DND-41 (cell line): ENCODE data around the gene DBNL.
"Not testable (repeated sequence)": the region's sequence is repeated elsewhere in the genome, so short reads cannot be mapped to it uniquely, and the experiment has no call there.

ENCODE experiments used
- ATAC-seq: fragments of 200-7000 bp; cut with Tn5 transposase; 3 replicates; pipeline ENCODE4 v1.9.1; 2021; ENCODE audit warnings: low read depth; ENCODE audit not compliant: insufficient read depth
- DNase-seq: peaks from one replicate; pipeline ENCODE4 v3.0.0-alpha.2; 2020
- H2AFZ ChIP-seq: 2 replicates; pipeline ENCODE4 v1.6.0; 2012; ENCODE audit warnings: low read depth, low read length
- H3K27ac ChIP-seq: 2 replicates; pipeline ENCODE4 v1.5.1; 2012; ENCODE audit warnings: low read length, inconsistent platforms
- H3K27me3 ChIP-seq: fragments of 200-600 bp; sonication (generic); 2 replicates; pipeline ENCODE4 v1.6.0; 2012; ENCODE audit warnings: low read length, mild to moderate bottlenecking, inconsistent platforms; ENCODE audit not compliant: insufficient read depth, poor library complexity
- H3K36me3 ChIP-seq: 2 replicates; pipeline ENCODE4 v1.5.1; 2012; ENCODE audit warnings: low read length, inconsistent platforms; ENCODE audit not compliant: insufficient read depth
- H3K4me1 ChIP-seq: 2 replicates; pipeline ENCODE4 v1.5.1; 2012; ENCODE audit warnings: mild to moderate bottlenecking, low read length; ENCODE audit not compliant: insufficient read depth
- H3K4me2 ChIP-seq: 2 replicates; pipeline ENCODE4 v1.6.0; 2012; ENCODE audit warnings: mild to moderate bottlenecking, moderate library complexity, low read length, inconsistent platforms; ENCODE audit not compliant: insufficient read depth
- H3K4me3 ChIP-seq, 2 experiments: fragments of 200-600 bp in 1 of 2; shearing (Covaris generic) in 1 of 2; 2 replicates each; pipeline ENCODE4 v1.5.1; 2012 to 2016; ENCODE audit warnings: inconsistent platforms in 2 of 2, low read length in 2 of 2, mild to moderate bottlenecking in 2 of 2, low read depth in 1 of 2, moderate library complexity in 1 of 2
- H3K79me2 ChIP-seq: 2 replicates; pipeline ENCODE4 v1.6.0; 2012; ENCODE audit warnings: low read length, inconsistent platforms; ENCODE audit not compliant: insufficient read depth
- H3K9ac ChIP-seq: 2 replicates; pipeline ENCODE4 v1.6.0; 2012; ENCODE audit warnings: low read depth, mild to moderate bottlenecking, inconsistent platforms, low read length, moderate library complexity
- H3K9me3 ChIP-seq: 2 replicates; pipeline ENCODE4 v1.5.1; 2012; ENCODE audit warnings: low read length, moderate library complexity, mild to moderate bottlenecking, inconsistent platforms; ENCODE audit not compliant: insufficient read depth, severe bottlenecking
- H4K20me1 ChIP-seq: 2 replicates; pipeline ENCODE4 v1.6.0; 2012; ENCODE audit warnings: low read length; ENCODE audit not compliant: insufficient read depth
- TF ChIP-seq, protein P1 (sequence below): IDR thresholded peaks from 2 replicates; pipeline ENCODE4 v1.5.1; 2012; ENCODE audit warnings: borderline replicate concordance, low read length, moderate library complexity, mild to moderate bottlenecking; ENCODE audit not compliant: poor library complexity, severe bottlenecking; ENCODE audit errors: extremely low read depth

Gene DBNL

DNA sequence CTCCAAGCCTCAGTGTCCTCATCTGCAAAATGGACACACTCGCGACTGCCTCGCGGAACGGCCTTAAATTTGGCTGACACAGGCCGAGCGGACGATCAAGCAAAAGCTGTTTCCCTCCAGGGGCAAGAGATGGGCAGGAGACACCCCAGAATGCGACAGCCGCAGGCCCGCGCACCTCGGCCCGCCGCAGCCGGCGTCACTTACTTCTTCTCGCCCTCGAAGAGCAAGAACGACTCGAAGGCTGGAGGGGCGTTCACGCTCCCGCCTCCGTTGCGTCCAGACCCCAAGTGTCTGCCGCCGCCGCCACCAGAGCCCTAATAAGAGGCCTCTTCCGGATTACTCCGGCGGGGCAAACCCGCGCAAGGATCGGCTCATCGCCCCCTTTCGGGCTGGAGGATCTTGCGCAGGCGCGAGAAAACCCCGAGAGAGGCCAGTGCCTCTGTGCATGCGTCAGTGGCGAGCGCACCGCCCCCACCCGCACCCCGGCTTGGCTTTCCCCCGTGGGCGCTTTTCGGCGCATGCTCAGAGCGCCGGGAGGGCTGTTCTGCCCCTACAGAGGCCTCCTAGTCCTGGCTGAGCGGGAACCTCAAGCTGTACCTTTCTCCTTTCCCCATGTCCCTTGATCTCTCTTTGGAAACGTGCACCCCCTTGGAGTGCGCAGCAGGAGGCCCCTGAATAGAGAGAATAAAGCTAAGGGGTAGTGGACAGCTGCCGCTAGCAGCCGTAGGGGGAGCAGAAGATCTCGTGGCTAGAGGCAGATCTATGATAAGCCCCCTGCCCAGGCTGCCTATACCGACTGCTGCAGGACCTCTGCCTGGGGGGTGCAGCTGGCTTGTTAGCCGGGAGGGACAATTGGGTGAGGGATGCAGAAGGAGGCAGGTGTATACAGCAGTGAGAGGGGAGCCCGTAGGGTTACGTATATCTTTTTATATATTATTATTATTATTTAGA is 25.4 kb upstream of the DBNL start:
- peak overlapping the region; percentile 52 to 67; a peak in 3 of 4 replicates for H3K4me3 ChIP-seq
- TF ChIP-seq, protein P1, sequence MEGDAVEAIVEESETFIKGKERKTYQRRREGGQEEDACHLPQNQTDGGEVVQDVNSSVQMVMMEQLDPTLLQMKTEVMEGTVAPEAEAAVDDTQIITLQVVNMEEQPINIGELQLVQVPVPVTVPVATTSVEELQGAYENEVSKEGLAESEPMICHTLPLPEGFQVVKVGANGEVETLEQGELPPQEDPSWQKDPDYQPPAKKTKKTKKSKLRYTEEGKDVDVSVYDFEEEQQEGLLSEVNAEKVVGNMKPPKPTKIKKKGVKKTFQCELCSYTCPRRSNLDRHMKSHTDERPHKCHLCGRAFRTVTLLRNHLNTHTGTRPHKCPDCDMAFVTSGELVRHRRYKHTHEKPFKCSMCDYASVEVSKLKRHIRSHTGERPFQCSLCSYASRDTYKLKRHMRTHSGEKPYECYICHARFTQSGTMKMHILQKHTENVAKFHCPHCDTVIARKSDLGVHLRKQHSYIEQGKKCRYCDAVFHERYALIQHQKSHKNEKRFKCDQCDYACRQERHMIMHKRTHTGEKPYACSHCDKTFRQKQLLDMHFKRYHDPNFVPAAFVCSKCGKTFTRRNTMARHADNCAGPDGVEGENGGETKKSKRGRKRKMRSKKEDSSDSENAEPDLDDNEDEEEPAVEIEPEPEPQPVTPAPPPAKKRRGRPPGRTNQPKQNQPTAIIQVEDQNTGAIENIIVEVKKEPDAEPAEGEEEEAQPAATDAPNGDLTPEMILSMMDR = peak; percentile 80
- peak overlapping the region; percentile 75 for H3K27ac ChIP-seq
- not testable (repeated sequence) for H3K27me3 ChIP-seq, H3K9me3 ChIP-seq, H4K20me1 ChIP-seq, H3K36me3 ChIP-seq
- H3K79me2 ChIP-seq = peaks cover 20% of the 10 kb centered on the region
- DNase-seq (peak; percentile 99), ATAC-seq (peak; percentile 95)
- peak overlapping the region; percentile 64 for H3K4me2 ChIP-seq
- peak overlapping the region; percentile 59 for H3K9ac ChIP-seq
- peak overlapping the region; percentile 73 for H2AFZ ChIP-seq
- H3K4me1 ChIP-seq = peaks cover 23% of the 10 kb centered on the region

DNA sequence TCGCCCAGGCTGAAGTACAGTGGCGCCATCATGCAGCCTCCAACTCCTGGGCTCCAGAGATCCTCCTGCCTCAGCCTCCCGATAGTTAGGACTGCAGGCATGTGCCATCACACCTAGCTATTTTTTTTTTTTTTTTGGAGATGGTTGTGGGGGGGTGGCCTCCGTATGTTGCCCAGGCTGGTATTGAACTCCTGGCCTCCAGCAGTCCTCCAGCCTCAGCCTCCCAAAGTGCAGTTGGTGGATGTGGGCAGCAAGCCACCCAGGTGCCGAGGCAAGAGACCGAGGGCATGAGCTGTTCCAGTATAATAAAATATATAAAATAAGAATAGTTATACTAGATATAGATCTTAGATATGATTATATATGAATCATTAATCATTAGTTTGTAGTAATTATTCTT is 24.7 kb upstream of the DBNL start:
- Histone ChIP-seq H3K9ac (0 out of 2 replicates have a peak overlapping the region, but pooled peaks have one; percentile 59), H3K4me1 (peaks cover 23% of the 10 kb centered on the region), H3K79me2 (peaks cover 20% of the 10 kb centered on the region), H3K4me2 (peak overlapping the region; percentile 64; the same call in 1 of the 2 replicates)
- not testable (repeated sequence) for H4K20me1 ChIP-seq, H2AFZ ChIP-seq, H3K4me3 ChIP-seq, H3K36me3 ChIP-seq, H3K27me3 ChIP-seq, H3K9me3 ChIP-seq, H3K27ac ChIP-seq, ATAC-seq, DNase-seq

DNA sequence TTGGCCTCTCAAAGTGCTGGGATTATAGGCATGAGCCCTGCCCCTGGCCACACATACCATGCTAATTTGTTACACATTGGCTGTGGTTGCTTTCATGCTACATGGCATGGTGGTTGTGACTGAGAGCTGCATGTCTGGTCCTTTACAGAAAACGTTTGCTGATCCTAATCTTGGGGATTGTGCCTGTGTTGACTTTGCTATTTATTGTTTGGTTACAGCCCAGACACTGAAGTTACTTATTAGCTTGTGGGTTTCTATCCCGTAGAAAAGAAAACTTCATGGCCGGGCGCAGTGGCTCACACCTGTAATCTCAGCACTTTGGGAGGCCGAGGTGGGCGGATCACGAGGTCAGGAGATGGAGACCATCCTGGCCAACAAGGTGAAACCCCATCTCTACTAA is 22.4 kb upstream of the DBNL start:
- not testable (repeated sequence) for H3K27ac ChIP-seq, H4K20me1 ChIP-seq, H3K9ac ChIP-seq, ATAC-seq, DNase-seq, H3K27me3 ChIP-seq, H3K4me2 ChIP-seq, H3K36me3 ChIP-seq, H3K4me3 ChIP-seq, H3K9me3 ChIP-seq, H2AFZ ChIP-seq
- Histone ChIP-seq H3K79me2 (peaks cover 14% of the 10 kb centered on the region), H3K4me1 (peaks cover 23% of the 10 kb centered on the region)

DNA sequence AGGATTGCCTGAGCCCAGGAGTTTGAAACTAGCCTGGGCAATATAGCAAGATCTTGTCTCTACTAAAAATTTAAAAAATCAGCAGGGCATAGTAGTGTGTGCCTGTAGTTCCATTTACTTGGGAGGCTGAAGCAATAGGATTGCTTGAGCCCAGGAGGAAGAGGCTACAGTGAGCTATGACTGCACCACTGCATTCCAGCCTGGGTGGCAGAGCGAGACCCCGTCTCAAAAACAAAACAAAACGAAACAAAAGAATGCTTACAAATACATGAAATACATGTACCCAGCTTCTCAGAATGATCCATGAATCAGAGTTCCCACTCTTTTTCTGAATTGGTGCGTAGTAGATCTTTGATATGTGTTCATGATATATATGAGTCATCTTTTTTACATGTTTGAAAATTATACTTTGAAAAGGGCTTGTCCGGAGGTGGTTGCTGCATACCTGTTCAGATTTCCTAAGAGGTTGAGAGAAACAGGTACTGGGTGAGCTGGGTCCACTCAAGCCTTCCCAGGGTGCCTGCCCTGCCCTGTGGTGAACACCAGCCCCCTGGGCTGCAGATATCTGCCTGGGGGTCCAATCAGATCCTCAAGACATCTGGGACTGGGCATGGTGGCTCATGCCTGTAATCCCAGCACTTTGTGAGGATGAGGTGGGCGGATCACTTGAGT is 21.6 kb upstream of the DBNL start:
- H3K9me3 ChIP-seq, H3K27ac ChIP-seq, H3K36me3 ChIP-seq, H3K9ac ChIP-seq, H3K27me3 ChIP-seq, H3K79me2 ChIP-seq, H4K20me1 ChIP-seq, DNase-seq, H2AFZ ChIP-seq, ATAC-seq, H3K4me2 ChIP-seq, H3K4me3 ChIP-seq: not testable (repeated sequence)
- H3K4me1 ChIP-seq = peaks cover 19% of the 10 kb centered on the region

DNA sequence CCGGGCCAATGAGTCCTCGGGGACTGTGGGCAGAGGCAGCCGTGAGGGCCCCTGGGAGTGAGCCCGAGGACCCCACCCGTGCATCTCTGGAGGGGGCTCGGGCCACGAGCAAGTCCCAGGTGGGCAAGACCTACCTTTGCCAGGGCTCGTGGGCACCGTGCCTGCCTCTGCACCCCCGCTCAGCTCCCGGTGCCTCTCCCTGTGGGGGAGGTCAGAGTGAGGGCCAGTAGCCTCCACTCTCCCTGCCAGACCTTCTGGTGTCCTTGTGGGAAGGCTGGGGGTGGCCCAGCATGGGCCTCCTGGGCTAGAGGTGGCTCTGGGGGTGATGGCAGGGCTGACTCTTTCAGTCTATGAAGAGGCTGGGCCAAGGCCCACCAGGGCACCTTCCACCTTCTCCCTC is 15.1 kb upstream of the DBNL start:
- H4K20me1 ChIP-seq, H3K36me3 ChIP-seq, H3K27ac ChIP-seq, ATAC-seq, H3K79me2 ChIP-seq, DNase-seq, H2AFZ ChIP-seq, H3K9ac ChIP-seq, H3K4me1 ChIP-seq, H3K4me2 ChIP-seq, H3K27me3 ChIP-seq, H3K9me3 ChIP-seq, H3K4me3 ChIP-seq: not testable (repeated sequence)

DNA sequence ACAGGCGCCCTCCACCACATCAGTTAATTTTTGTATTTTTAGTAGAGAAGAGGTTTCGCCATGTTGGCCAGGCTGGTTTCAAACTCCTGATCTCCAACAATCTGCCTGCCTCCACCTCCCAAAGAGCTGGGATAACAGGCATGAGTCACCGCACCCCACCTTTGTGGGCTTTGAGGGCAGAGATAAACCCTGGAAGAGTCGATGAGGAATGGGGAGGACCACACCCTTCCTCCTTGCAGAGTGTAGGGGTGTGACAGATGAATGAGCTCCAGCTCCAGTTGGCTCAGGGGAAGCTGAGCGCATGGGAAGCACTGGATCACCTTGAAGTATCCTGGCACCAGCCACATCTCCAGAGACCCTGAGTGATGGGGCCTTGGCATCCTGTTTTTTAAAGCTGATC is 14.5 kb upstream of the DBNL start:
- H3K79me2 ChIP-seq, H3K4me3 ChIP-seq, H3K36me3 ChIP-seq, H3K4me1 ChIP-seq, H3K4me2 ChIP-seq, H3K9me3 ChIP-seq, H3K27ac ChIP-seq, H3K9ac ChIP-seq, H4K20me1 ChIP-seq, H2AFZ ChIP-seq, H3K27me3 ChIP-seq, DNase-seq: not testable (repeated sequence)
- 0 out of 3 replicates have a peak, but pooled peaks have one; percentile 20 for ATAC-seq

DNA sequence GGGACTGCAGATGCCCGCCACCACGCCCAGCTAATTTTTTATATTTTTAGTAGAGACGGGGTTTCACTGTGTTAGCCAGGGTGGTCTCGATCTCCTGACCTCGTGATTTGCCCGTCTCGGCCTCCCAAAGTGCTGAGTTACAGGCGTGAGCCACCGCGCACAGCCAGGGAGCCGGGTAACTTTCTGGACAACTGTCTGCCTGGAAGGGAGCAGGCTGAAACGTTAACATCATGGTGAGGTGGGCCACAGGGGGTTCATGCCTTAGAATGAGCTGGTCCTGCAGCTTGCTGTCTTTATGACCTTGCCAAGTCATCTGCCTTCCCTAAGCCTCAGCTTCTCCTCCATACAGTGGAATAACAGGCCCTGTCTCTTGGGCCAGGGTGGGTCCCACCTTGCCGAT is 13.2 kb upstream of the DBNL start:
- not testable (repeated sequence) for H3K9ac ChIP-seq, H3K4me3 ChIP-seq, H3K27me3 ChIP-seq, H2AFZ ChIP-seq, ATAC-seq, H3K4me1 ChIP-seq, H3K36me3 ChIP-seq, DNase-seq, H3K27ac ChIP-seq, H3K4me2 ChIP-seq, H3K9me3 ChIP-seq, H3K79me2 ChIP-seq, H4K20me1 ChIP-seq
